SK-N-SH (cell line): Measurements from ENCODE around the gene CCS.

Experiments
- ELF1 ChIP-seq: IDR thresholded peaks from 2 replicates; pipeline ENCODE4 v1.4.0; 2012
- EP300 ChIP-seq, 2 experiments: IDR thresholded peaks; 2 replicates each; pipeline versions ENCODE4 v1.4.0 to v1.6.1; 2012; ENCODE audit warnings: borderline replicate concordance in 1 of 2, low read depth in 1 of 2, low read length in 1 of 2
- EZH2phosphoT487 ChIP-seq: fragments of 200-600 bp; sonication (generic); IDR thresholded peaks from 2 replicates; pipeline ENCODE4 v1.6.1; 2017; ENCODE audit warnings: low read depth, mixed run types, mild to moderate bottlenecking, antibody characterized with exemption, moderate library complexity, borderline replicate concordance
- MXI1 ChIP-seq: IDR thresholded peaks from 2 replicates; pipeline ENCODE4 v1.6.1; 2012; ENCODE audit warnings: mild to moderate bottlenecking, low read depth, low read length, improper control_type of control experiment
- POLR2AphosphoS5 ChIP-seq: IDR thresholded peaks from 2 replicates; pipeline ENCODE4 v1.6.1; 2012; ENCODE audit warnings: low read depth, low read length
- RAD21 ChIP-seq: IDR thresholded peaks from 2 replicates; pipeline ENCODE4 v1.6.1; 2012; ENCODE audit warnings: mild to moderate bottlenecking, low read length
- RCOR1 ChIP-seq: fragments of 150-350 bp; IDR thresholded peaks from 2 replicates; pipeline ENCODE4 v1.6.1; 2017; ENCODE audit warnings: antibody characterized with exemption, low read length
- TAF1 ChIP-seq: IDR thresholded peaks from 2 replicates; pipeline ENCODE4 v1.6.1; 2012; ENCODE audit warnings: low read depth, mild to moderate bottlenecking, low read length, moderate library complexity, borderline replicate concordance
- YY1 ChIP-seq: IDR thresholded peaks from 2 replicates; pipeline ENCODE4 v1.4.0; 2012; ENCODE audit warnings: low read depth, mild to moderate bottlenecking
- TF ChIP-seq, protein P1 (sequence below): IDR thresholded peaks from 2 replicates; pipeline ENCODE4 v1.4.0; 2012; ENCODE audit warnings: low read depth
- TF ChIP-seq, protein P2 (sequence below): fragments of 200-600 bp; sonication (generic); IDR thresholded peaks from 2 replicates; pipeline ENCODE4 v1.6.1; 2017; ENCODE audit warnings: antibody characterized with exemption, mild to moderate bottlenecking, moderate library complexity
- TF ChIP-seq, protein P3 (sequence below): fragments of 150-350 bp; IDR thresholded peaks from 2 replicates; pipeline ENCODE4 v1.6.1; 2017; ENCODE audit warnings: antibody characterized with exemption, low read length, low read depth, borderline replicate concordance
- TF ChIP-seq, protein P4 (sequence below): IDR thresholded peaks from 2 replicates; pipeline ENCODE4; 2012

DNA sequence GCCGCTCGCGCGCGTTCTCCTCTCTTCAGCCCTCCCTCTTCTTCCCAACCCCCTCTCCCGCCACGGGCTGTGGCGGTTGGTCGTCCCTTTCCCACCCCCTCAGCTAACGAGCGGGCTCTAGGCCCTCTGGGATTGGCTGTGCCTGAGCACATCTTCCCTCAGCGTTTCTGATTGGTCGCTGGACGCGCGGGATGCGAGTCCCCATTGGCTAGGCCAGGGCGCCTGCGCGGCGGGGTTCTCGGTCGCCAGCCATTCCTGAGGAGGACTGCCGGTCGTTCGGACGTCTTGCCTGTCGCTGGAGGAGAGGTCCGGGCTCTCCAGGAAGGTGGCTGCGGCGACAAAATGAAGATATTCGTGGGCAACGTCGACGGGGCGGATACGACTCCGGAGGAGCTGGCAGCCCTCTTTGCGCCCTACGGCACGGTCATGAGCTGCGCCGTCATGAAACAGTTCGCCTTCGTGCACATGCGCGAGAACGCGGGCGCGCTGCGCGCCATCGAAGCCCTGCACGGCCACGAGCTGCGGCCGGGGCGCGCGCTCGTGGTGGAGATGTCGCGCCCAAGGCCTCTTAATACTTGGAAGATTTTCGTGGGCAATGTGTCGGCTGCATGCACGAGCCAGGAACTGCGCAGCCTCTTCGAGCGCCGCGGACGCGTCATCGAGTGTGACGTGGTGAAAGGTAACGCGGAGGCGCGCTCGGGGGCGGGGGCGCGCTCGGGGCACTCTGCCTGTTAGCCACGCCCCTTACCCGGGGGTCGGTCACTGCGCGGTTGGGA, 23.6 kb downstream of the CCS start, which contains the start of gene RBM14:
- no peak for TF ChIP-seq EP300 (IDR thresholded peaks at IDR 0.05; ENCODE audit: borderline replicate concordance in 1 of 2, low read depth in 1 of 2, low read length in 1 of 2)
- TF ChIP-seq, protein P1, sequence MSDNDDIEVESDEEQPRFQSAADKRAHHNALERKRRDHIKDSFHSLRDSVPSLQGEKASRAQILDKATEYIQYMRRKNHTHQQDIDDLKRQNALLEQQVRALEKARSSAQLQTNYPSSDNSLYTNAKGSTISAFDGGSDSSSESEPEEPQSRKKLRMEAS = peak; percentile 84
- TF ChIP-seq, protein P2, sequence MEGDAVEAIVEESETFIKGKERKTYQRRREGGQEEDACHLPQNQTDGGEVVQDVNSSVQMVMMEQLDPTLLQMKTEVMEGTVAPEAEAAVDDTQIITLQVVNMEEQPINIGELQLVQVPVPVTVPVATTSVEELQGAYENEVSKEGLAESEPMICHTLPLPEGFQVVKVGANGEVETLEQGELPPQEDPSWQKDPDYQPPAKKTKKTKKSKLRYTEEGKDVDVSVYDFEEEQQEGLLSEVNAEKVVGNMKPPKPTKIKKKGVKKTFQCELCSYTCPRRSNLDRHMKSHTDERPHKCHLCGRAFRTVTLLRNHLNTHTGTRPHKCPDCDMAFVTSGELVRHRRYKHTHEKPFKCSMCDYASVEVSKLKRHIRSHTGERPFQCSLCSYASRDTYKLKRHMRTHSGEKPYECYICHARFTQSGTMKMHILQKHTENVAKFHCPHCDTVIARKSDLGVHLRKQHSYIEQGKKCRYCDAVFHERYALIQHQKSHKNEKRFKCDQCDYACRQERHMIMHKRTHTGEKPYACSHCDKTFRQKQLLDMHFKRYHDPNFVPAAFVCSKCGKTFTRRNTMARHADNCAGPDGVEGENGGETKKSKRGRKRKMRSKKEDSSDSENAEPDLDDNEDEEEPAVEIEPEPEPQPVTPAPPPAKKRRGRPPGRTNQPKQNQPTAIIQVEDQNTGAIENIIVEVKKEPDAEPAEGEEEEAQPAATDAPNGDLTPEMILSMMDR = no peak
- TF ChIP-seq, protein P3, sequence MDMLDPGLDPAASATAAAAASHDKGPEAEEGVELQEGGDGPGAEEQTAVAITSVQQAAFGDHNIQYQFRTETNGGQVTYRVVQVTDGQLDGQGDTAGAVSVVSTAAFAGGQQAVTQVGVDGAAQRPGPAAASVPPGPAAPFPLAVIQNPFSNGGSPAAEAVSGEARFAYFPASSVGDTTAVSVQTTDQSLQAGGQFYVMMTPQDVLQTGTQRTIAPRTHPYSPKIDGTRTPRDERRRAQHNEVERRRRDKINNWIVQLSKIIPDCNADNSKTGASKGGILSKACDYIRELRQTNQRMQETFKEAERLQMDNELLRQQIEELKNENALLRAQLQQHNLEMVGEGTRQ = no peak
- TF ChIP-seq RCOR1 = no peak
- TF ChIP-seq MXI1 = peak; percentile 79
- TF ChIP-seq RAD21 = no peak
- peak; percentile 80 for TF ChIP-seq YY1
- TF ChIP-seq POLR2AphosphoS5 = peak; percentile 99
- TF ChIP-seq TAF1 = peak; percentile 97
- TF ChIP-seq, protein P4, sequence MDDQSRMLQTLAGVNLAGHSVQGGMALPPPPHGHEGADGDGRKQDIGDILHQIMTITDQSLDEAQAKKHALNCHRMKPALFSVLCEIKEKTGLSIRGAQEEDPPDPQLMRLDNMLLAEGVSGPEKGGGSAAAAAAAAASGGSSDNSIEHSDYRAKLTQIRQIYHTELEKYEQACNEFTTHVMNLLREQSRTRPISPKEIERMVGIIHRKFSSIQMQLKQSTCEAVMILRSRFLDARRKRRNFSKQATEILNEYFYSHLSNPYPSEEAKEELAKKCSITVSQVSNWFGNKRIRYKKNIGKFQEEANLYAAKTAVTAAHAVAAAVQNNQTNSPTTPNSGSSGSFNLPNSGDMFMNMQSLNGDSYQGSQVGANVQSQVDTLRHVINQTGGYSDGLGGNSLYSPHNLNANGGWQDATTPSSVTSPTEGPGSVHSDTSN = peak; percentile 80
- TF ChIP-seq EZH2phosphoT487 = no peak
- TF ChIP-seq ELF1 = no peak
